Thoracic aorta (tissue), 2 donors: Measurements from ENCODE around the gene CWC27. TPM values are rescaled to one million over a fixed set of nuclear protein-coding genes. Genes with fewer than 3 reads are reported as not detected.

Experiments
- ATAC-seq: fragments of 150-250 bp; one replicate; pipeline ENCODE4 v1.8.0; 2017; ENCODE audit warnings: low read depth; ENCODE audit not compliant: insufficient number of reproducible peaks, low FRiP score
- DNase-seq: peaks from one replicate; pipeline ENCODE4 v3.0.0-alpha.2; 2020; ENCODE audit warnings: low spot score
- H3K27ac ChIP-seq, 2 donors: fragments of 200-600 bp; sonication (generic); 1 replicate in 1 of 2; 2 replicates in 1 of 2; pipeline ENCODE4 v1.5.1; 2016; ENCODE audit warnings: mild to moderate bottlenecking in 2 of 2, moderate library complexity in 2 of 2
- H3K27me3 ChIP-seq: fragments of 200-600 bp; sonication (generic); replicated peaks from 2 replicates; pipeline ENCODE4 v1.6.0; 2016; ENCODE audit warnings: mild to moderate bottlenecking; ENCODE audit not compliant: insufficient read depth
- H3K36me3 ChIP-seq: fragments of 200-600 bp; sonication (generic); one replicate; pipeline ENCODE4 v1.5.1; 2016
- H3K4me1 ChIP-seq, 2 donors: fragments of 200-600 bp; sonication (generic); 1 replicate in 1 of 2; 2 replicates in 1 of 2; pipeline versions ENCODE4 v1.5.1 to v1.6.0; 2016; ENCODE audit warnings: low read depth in 2 of 2, mild to moderate bottlenecking in 1 of 2; ENCODE audit not compliant: control insufficient read depth in 1 of 2
- H3K4me3 ChIP-seq: fragments of 200-600 bp; sonication (generic); 2 replicates; pipeline ENCODE4 v1.5.1; 2016; ENCODE audit warnings: mild to moderate bottlenecking
- H3K9me3 ChIP-seq: fragments of 200-600 bp; sonication (generic); 2 replicates; pipeline ENCODE4 v1.5.1; 2016
- CTCF ChIP-seq: fragments of 200-600 bp; sonication (generic); IDR thresholded peaks from one replicate; pipeline ENCODE4 v1.5.1; 2019; ENCODE audit warnings: antibody characterized with exemption
- total RNA-seq, 2 donors: library from RNA; depleted of rRNA; stranded (reverse); fragments of >200 nt; gene quantifications; one replicate each; pipeline versions ENCODE4 v1.1.0 to v1.2.3, GENCODE V29; 2016

Gene CWC27
- total RNA-seq, 2 donors from 2014 or later = 13.4 to 24.8 TPM

DNA sequence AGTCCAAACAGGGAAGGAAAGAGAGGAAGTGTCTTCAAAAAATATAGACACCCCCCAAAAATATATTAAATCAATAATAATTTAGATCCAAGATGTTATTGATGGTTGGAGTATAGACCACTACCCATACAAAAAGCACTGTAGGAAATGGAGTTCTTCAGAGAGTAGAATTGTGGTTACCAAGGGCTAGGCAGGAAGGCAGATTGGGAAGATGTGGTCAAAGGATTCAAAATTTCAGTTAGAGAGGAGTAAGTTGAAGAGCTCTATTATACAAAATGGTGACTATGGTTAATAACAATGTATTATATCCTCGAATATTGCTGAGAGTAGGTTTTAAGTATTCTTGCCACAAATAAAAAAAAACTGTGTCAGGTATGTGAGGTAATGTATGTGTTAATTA, 149.4 kb downstream of the CWC27 start:
- no peaks in the 10 kb centered on the region for H3K36me3 ChIP-seq

DNA sequence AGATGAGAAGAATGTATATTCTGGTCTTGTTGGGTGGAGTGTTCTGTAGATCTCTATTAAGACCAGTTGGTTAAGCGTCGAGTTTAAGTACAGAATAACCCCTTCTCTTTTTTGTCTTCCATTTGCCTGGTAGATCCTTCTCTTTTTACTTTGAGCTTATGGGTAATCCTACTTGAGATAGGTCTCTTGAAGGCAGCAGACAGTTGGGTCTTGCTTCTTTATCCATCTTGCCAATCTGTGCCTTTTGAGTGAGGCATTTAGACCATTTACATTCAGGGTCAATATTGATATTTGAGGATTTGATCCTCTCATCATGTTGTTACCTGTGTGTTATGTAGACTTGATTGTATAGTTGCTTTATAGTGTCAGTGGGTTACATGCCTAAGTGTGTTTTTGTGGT, 152.7 kb downstream of the CWC27 start:
- no peak overlapping the region for H3K4me3 ChIP-seq
- H3K9me3 ChIP-seq = peaks cover 18% of the 10 kb centered on the region
- no peaks in the 10 kb centered on the region for H3K36me3 ChIP-seq
- H3K27ac ChIP-seq = no peak overlapping the region
- TF ChIP-seq CTCF = no peak
- DNase-seq = no peak
- no peaks in the 10 kb centered on the region for H3K27me3 ChIP-seq
- no peak for ATAC-seq
- H3K4me1 ChIP-seq = no peaks in the 10 kb centered on the region

More for the DNA sequence above, 149.4 kb downstream of the CWC27 start:
- Histone ChIP-seq H3K27ac (no peak overlapping the region), H3K9me3 (peaks cover 18% of the 10 kb centered on the region), H3K4me3 (no peak overlapping the region), H3K27me3 (no peaks in the 10 kb centered on the region), H3K4me1 (no peaks in the 10 kb centered on the region)
- DNase-seq (no peak), ATAC-seq (no peak)
- TF ChIP-seq CTCF = no peak

- H3K4me1 ChIP-seq = no peaks in the 10 kb centered on the region
- no peaks in the 10 kb centered on the region for H3K36me3 ChIP-seq
- no peak for TF ChIP-seq CTCF
- no peak overlapping the region for H3K27ac ChIP-seq
- ATAC-seq (no peak), DNase-seq (no peak)
- H3K4me3 ChIP-seq = no peak overlapping the region
- H3K27me3 ChIP-seq = no peaks in the 10 kb centered on the region
- H3K9me3 ChIP-seq = peaks cover 18% of the 10 kb centered on the region
Measured at GRCh38 chr5:64923151-64923685, 154.5 kb downstream of the CWC27 start.

DNA sequence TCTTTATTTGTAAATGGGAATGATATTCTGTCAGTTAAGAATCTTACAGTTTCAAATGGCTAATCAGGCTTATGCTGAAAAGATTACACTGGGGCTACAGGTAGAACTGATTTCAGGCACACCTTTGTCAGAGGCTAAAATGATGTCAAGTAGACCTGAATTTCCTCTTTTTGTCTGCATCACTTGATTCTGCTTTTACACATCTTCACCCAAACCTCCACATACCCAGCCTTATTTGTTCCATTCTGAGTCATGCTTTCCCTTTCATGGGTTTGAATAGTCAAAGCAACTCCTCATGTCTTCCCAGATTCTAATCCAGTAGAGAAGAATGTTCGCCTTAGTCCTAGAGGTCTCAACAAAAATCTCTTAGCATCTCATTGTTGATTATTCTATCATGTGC, 156.4 kb downstream of the CWC27 start:
- no peaks in the 10 kb centered on the region for H3K27me3 ChIP-seq
- DNase-seq (no peak), ATAC-seq (no peak)

DNA sequence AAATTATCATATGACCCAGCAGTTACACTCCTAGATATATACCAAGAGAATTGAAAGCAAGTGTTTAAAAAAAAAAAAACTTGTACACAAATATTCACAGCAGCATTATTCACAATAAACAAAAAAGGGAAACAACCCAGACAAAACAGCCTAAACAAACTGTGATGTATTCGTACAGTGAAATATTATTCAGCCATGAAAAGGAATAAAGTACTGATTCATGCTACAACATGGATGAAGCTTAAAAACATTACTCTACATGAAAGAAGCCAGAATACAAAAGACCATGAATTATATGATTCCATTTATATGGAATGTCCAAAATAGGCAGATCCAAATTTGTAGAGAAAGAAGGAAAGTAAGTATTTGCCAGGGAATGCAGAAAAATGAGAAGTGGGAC, 161.1 kb downstream of the CWC27 start:
- Histone ChIP-seq H3K4me3 (no peak overlapping the region), H3K36me3 (no peaks in the 10 kb centered on the region), H3K9me3 (no peaks in the 10 kb centered on the region), H3K4me1 (no peaks in the 10 kb centered on the region), H3K27me3 (no peaks in the 10 kb centered on the region), H3K27ac (no peak overlapping the region)
- TF ChIP-seq CTCF = no peak
- DNase-seq (no peak), ATAC-seq (no peak)

More for the DNA sequence above, 156.4 kb downstream of the CWC27 start:
- H3K27ac ChIP-seq = no peak overlapping the region
- peaks cover 14% of the 10 kb centered on the region for H3K9me3 ChIP-seq
- TF ChIP-seq CTCF = no peak
- no peak overlapping the region for H3K4me3 ChIP-seq
- H3K36me3 ChIP-seq = no peaks in the 10 kb centered on the region
- H3K4me1 ChIP-seq = no peaks in the 10 kb centered on the region
